Ishikawa (cell line): ENCODE data around the gene HPDL.

Experiments used
- CEBPB ChIP-seq: IDR thresholded peaks from 2 replicates; pipeline ENCODE4 v1.6.1; 2012
- CREB1 ChIP-seq: IDR thresholded peaks from 2 replicates; pipeline ENCODE4 v1.6.1; 2012; ENCODE audit warnings: low read depth
- EGR1 ChIP-seq: IDR thresholded peaks from 2 replicates; pipeline ENCODE4 v1.6.1; 2012
- EP300 ChIP-seq: IDR thresholded peaks from 2 replicates; pipeline ENCODE4 v1.6.1; 2012; ENCODE audit warnings: borderline replicate concordance
- FOXM1 ChIP-seq: IDR thresholded peaks from 2 replicates; pipeline ENCODE4 v1.6.1; 2012; ENCODE audit warnings: low read depth, borderline replicate concordance
- MAX ChIP-seq: IDR thresholded peaks from 2 replicates; pipeline ENCODE4 v1.6.1; 2012
- NFIC ChIP-seq: IDR thresholded peaks from 2 replicates; pipeline ENCODE4 v1.6.1; 2012
- RAD21 ChIP-seq: IDR thresholded peaks from 2 replicates; pipeline ENCODE4 v1.6.1; 2012; ENCODE audit warnings: low read depth
- REST ChIP-seq: IDR thresholded peaks from 2 replicates; pipeline ENCODE4 v1.6.1; 2012; ENCODE audit warnings: low read depth, mild to moderate bottlenecking
- TAF1 ChIP-seq: IDR thresholded peaks from 2 replicates; pipeline ENCODE4 v1.6.1; 2012; ENCODE audit warnings: low read depth, mild to moderate bottlenecking
- TCF12 ChIP-seq: IDR thresholded peaks from 2 replicates; pipeline ENCODE4 v1.6.1; 2012; ENCODE audit warnings: low read depth
- TEAD4 ChIP-seq: IDR thresholded peaks from 2 replicates; pipeline ENCODE4 v1.6.1; 2012
- USF1 ChIP-seq: IDR thresholded peaks from 2 replicates; pipeline ENCODE4 v1.6.1; 2012
- YY1 ChIP-seq: IDR thresholded peaks from 2 replicates; pipeline ENCODE4 v1.6.1; 2012; ENCODE audit warnings: low read depth
- ZBTB7A ChIP-seq: IDR thresholded peaks from 2 replicates; pipeline ENCODE4 v1.6.1; 2012; ENCODE audit warnings: low read depth

HPDL gene

GRCh38 chr1:45300669-45300997, 26.1 kb upstream of the HPDL start:
- TF ChIP-seq FOXM1 (no peak), RAD21 (no peak), ZBTB7A (no peak), NFIC (no peak), MAX (no peak), CREB1 (no peak), TEAD4 (no peak), CEBPB (no peak)

GRCh38 chr1:45302505-45303150, 24.1 kb upstream of the HPDL start:
- TF ChIP-seq RAD21 (no peak), FOXM1 (no peak), ZBTB7A (no peak), EGR1 (no peak), CREB1 (no peak), CEBPB (no peak), USF1 (no peak), MAX (no peak), YY1 (no peak), NFIC (no peak), TCF12 (no peak), EP300 (no peak), REST (no peak), TAF1 (no peak), TEAD4 (no peak)

GRCh38 chr1:45303520-45304310, 23.0 kb upstream of the HPDL start:
- TF ChIP-seq FOXM1 (0 out of 2 replicates have a peak, but pooled peaks have one; percentile 10), USF1 (no peak), CEBPB (peak; percentile 17; the same call in 1 of the 2 replicates), EGR1 (no peak), TCF12 (no peak), TAF1 (peak; percentile 52), RAD21 (peak; percentile 67), MAX (peak; percentile 64; the same call in 1 of the 2 replicates)

GRCh38 chr1:45304311-45305081, 22.2 kb upstream of the HPDL start:
- TF ChIP-seq USF1 (no peak), FOXM1 (0 out of 2 replicates have a peak, but pooled peaks have one; percentile 9)

GRCh38 chr1:45305231-45305630, 21.5 kb upstream of the HPDL start:
- no peak for TF ChIP-seq REST
- no peak for TF ChIP-seq CREB1
- no peak for TF ChIP-seq FOXM1
- TF ChIP-seq RAD21, result no peak
- TF ChIP-seq EGR1, result no peak
- no peak for TF ChIP-seq YY1
